K562 (cell line): ENCODE measurements around the gene PARK7. TPM values are rescaled to one million over a fixed set of nuclear protein-coding genes. Genes with fewer than 3 reads are reported as not detected.

ENCODE experiments used
- ATAC-seq: fragments of 200-7000 bp; cut with Tn5 transposase; 3 replicates; pipeline ENCODE4 v1.9.1; 2020; ENCODE audit warnings: moderate library complexity
- BruUV-seq: library from RNA; stranded (reverse); fragments of 400-500 nt; replicated peaks from 2 replicates; lab custom pipeline; 2021; lab: Mats Ljungman, UMichigan
- CTCF ChIA-PET: fragments of 300-600 bp; formaldehyde crosslinking; extraction: SDS; loops from one replicate; lab custom pipeline; 2021; ENCODE audit warnings: low intra/inter-chr PET ratio; lab: Yijun Ruan, JAX
- POLR2A ChIA-PET: fragments of 300-600, 350-650 bp; sonication (Branson Sonifier 250); formaldehyde crosslinking; extraction: SDS; loops from one replicate; lab custom pipeline; 2021; ENCODE audit warnings: antibody characterized with exemption, inconsistent platforms; lab: Yijun Ruan, JAX
- DNase-seq, 4 experiments: peaks; one replicate each; pipeline versions ENCODE4 v3.0.0 to v3.0.0-alpha.2; 2011 to 2018; ENCODE audit warnings: low spot score in 3 of 4, mixed read lengths in 3 of 4; ENCODE audit errors: extremely low read depth in 1 of 4
- FAIRE-seq: peaks from 2 replicates; lab custom pipeline; 2011; peaks lifted over from hg19 to GRCh38; lab: Jason Lieb, UNC
- H2AFZ ChIP-seq: 2 replicates; pipeline ENCODE4 v1.6.0; 2011; ENCODE audit warnings: low read depth, low read length, control low read depth, inconsistent platforms
- H3K27ac ChIP-seq: fragments of 200-600 bp; 3 replicates; pipeline ENCODE4 v1.8.0; 2011; ENCODE audit warnings: low read depth, mild to moderate bottlenecking, control low read depth, inconsistent platforms, low read length, moderate library complexity, mixed read lengths; ENCODE audit errors: extremely low read depth
- H3K27me3 ChIP-seq, 2 experiments: fragments of 300-600 bp in 1 of 2; 2 replicates in 1 of 2; 3 replicates in 1 of 2; pipeline versions ENCODE4 v1.6.0 to v1.8.0; 2011; ENCODE audit warnings: inconsistent platforms in 2 of 2, low read length in 2 of 2, mild to moderate bottlenecking in 1 of 2, mixed read lengths in 1 of 2, moderate library complexity in 1 of 2; ENCODE audit not compliant: control insufficient read depth in 2 of 2, insufficient read depth in 2 of 2
- H3K36me3 ChIP-seq: fragments of 300-600 bp; 3 replicates; pipeline ENCODE4 v1.8.0; 2011; ENCODE audit warnings: mild to moderate bottlenecking, low read length, inconsistent platforms; ENCODE audit not compliant: control insufficient read depth, insufficient read depth
- H3K4me1 ChIP-seq, 2 experiments: fragments of 200-600 bp in 1 of 2; replicated peaks in 1 of 2; 2 replicates in 1 of 2; 3 replicates in 1 of 2; pipeline versions ENCODE4 v1.5.1 to v1.8.0; 2011; ENCODE audit warnings: inconsistent platforms in 2 of 2, low read length in 2 of 2, mild to moderate bottlenecking in 1 of 2, mixed read lengths in 1 of 2, moderate library complexity in 1 of 2; ENCODE audit not compliant: control insufficient read depth in 2 of 2, insufficient read depth in 2 of 2
- H3K4me2 ChIP-seq: 2 replicates; pipeline ENCODE4 v1.6.1; 2011; ENCODE audit warnings: low read length, control low read depth, inconsistent platforms, mixed read lengths; ENCODE audit not compliant: insufficient read depth
- H3K4me3 ChIP-seq: fragments of 200-600 bp; sonication (generic), shearing (Covaris generic); 2 replicates; pipeline ENCODE4 v1.5.1; 2016; ENCODE audit warnings: control low read depth, inconsistent platforms
- H3K79me2 ChIP-seq: fragments of 200-600 bp; 3 replicates; pipeline ENCODE4 v1.8.0; 2011; ENCODE audit warnings: low read length, inconsistent platforms; ENCODE audit not compliant: control insufficient read depth, insufficient read depth
- H3K9ac ChIP-seq, 2 experiments: 2 replicates each; pipeline versions ENCODE4 v1.6.0 to v1.6.1; 2011; ENCODE audit warnings: low read depth in 2 of 2, low read length in 2 of 2, control low read depth in 1 of 2, inconsistent platforms in 1 of 2, mild to moderate bottlenecking in 1 of 2, mixed read lengths in 1 of 2; ENCODE audit not compliant: insufficient read depth in 1 of 2
- H3K9me1 ChIP-seq: one replicate; pipeline ENCODE4 v1.6.0; 2011; ENCODE audit warnings: inconsistent platforms, mild to moderate bottlenecking, low read length, moderate library complexity; ENCODE audit not compliant: control insufficient read depth, insufficient read depth
- H3K9me3 ChIP-seq: replicated peaks from 2 replicates; pipeline ENCODE4 v1.5.1; 2011; ENCODE audit warnings: low read depth, low read length, inconsistent platforms; ENCODE audit not compliant: control insufficient read depth, insufficient read depth
- H4K20me1 ChIP-seq: replicated peaks from 2 replicates; pipeline ENCODE4 v1.6.1; 2011; ENCODE audit warnings: low read length, inconsistent platforms, mixed read lengths; ENCODE audit not compliant: control insufficient read depth, insufficient read depth
- EP400 ChIP-seq: fragments of 450-650 bp; IDR thresholded peaks from 2 replicates; pipeline ENCODE4 v1.6.1; 2017; ENCODE audit warnings: antibody characterized with exemption, mild to moderate bottlenecking, moderate library complexity
- FOS ChIP-seq: IDR thresholded peaks from 3 replicates; pipeline ENCODE4 v1.6.1; 2011; ENCODE audit not compliant: insufficient read length; ENCODE audit errors: extremely low read depth
- FOSL1 ChIP-seq: fragments of 200-800 bp; sonication (Bioruptor generic); conservative IDR thresholded peaks from 2 replicates; pipeline ENCODE4 v1.6.1; 2016; ENCODE audit warnings: missing genetic modification characterization, missing compliant biosample characterization
- HCFC1 ChIP-seq: IDR thresholded peaks from 2 replicates; pipeline ENCODE4 v1.6.1; 2012; ENCODE audit warnings: low read depth, low read length, improper control_type of control experiment
- JUND ChIP-seq, 2 experiments: IDR thresholded peaks; 2 replicates in 1 of 2; 3 replicates in 1 of 2; pipeline ENCODE4 v1.6.1; 2011; ENCODE audit warnings: borderline replicate concordance in 2 of 2, low read depth in 2 of 2, low read length in 2 of 2, improper control_type of control experiment in 1 of 2, missing biosample characterization in 1 of 2, missing genetic modification characterization in 1 of 2, missing genetic modification reagents in 1 of 2
- POU5F1 ChIP-seq: fragments of 150-350 bp; IDR thresholded peaks from 2 replicates; pipeline ENCODE4 v1.6.1; 2014; ENCODE audit warnings: borderline replicate concordance, low read length, low read depth, mild to moderate bottlenecking; ENCODE audit not compliant: partially characterized antibody
- PYGO2 ChIP-seq: fragments of 450-650 bp; IDR thresholded peaks from 2 replicates; pipeline ENCODE4 v1.6.1; 2016; ENCODE audit warnings: mild to moderate bottlenecking, missing genetic modification characterization, moderate library complexity, missing compliant biosample characterization
- SMAD3 ChIP-seq: fragments of 450-650 bp; formaldehyde crosslinking; conservative IDR thresholded peaks from 2 replicates; pipeline ENCODE4 v1.4.0; 2020; ENCODE audit warnings: mild to moderate bottlenecking
- SMARCE1 ChIP-seq: fragments of 450-650 bp; IDR thresholded peaks from 2 replicates; pipeline ENCODE4 v1.7.1; 2016; ENCODE audit warnings: mild to moderate bottlenecking
- SREBF1 ChIP-seq: fragments of 150-350 bp; IDR thresholded peaks from 2 replicates; pipeline ENCODE4 v1.6.1; 2014; ENCODE audit warnings: antibody characterized with exemption, low read depth, low read length, borderline replicate concordance
- TCF7L2 ChIP-seq: fragments of 150-350 bp; IDR thresholded peaks from 2 replicates; pipeline ENCODE4 v1.6.1; 2016; ENCODE audit warnings: low read depth, mild to moderate bottlenecking, low read length, moderate library complexity
- ZNF384 ChIP-seq: IDR thresholded peaks from 2 replicates; pipeline ENCODE4 v1.6.1; 2012; ENCODE audit warnings: low read depth, low read length, improper control_type of control experiment
- ZNF695 ChIP-seq: fragments of 450-650 bp; formaldehyde crosslinking; IDR thresholded peaks from 2 replicates; pipeline ENCODE4 v1.4.0; 2020; ENCODE audit warnings: mild to moderate bottlenecking, moderate library complexity
- ZNF778 ChIP-seq: fragments of 450-650 bp; formaldehyde crosslinking; IDR thresholded peaks from 2 replicates; pipeline ENCODE4 v1.4.0; 2020; ENCODE audit warnings: mild to moderate bottlenecking, moderate library complexity
- WGBS: fragments of 100-300 bp; shearing (Covaris generic); methylation state at CpG from one replicate; pipeline ENCODE4 v1.1.6; 2016; ENCODE audit warnings: low coverage, mixed read lengths; ENCODE audit not compliant: insufficient coverage; ENCODE audit errors: missing lambda C conversion rate; 5-methylcytosine and 5-hydroxymethylcytosine counted together
- in situ Hi-C: fragments of 300-500 bp; cut with MboI; formaldehyde crosslinking; loops from 4 replicates; pipeline ENCODE4 v1.15.0; 2018; ENCODE audit warnings: inconsistent platforms, mixed read lengths
- intact Hi-C: fragments of 100-400 bp; cut with micrococcal nuclease; formaldehyde crosslinking; loops from 2 replicates; pipeline ENCODE4 v1.14.2; 2022
- polyA plus RNA-seq, 8 experiments: library from polyadenylated mRNA; depleted of rRNA in 4 of 8; stranded (reverse) in 5 of 8; unstranded in 3 of 8; fragments of >200 nt; fragmentation: Nextera tagmentation in 2 of 8; fragmentation: Illumina TruSeq in 1 of 8; extraction: Ambion mirVana in 2 of 8; extraction: Trizol in 1 of 8; gene quantifications; 2 replicates each; pipeline versions ENCODE4 v1.2.1 to v1.2.3, GENCODE V29; 2011 to 2014; ENCODE audit warnings: inconsistent platforms in 1 of 8, missing spikeins in 1 of 8
- total RNA-seq, 7 experiments: library from RNA; depleted of rRNA in 6 of 7; stranded (reverse); fragments of >200 nt in 6 of 7; fragmentation: Illumina TruSeq in 2 of 7; extraction: Trizol in 2 of 7; gene quantifications; 2 replicates each; pipeline versions ENCODE4 v1.2.1 to v1.2.3, GENCODE V29; 2011 to 2021; ENCODE audit warnings: low replicate concordance in 1 of 7
- TF ChIP-seq, protein P1 (sequence below): fragments of 250-450 bp; sonication (Bioruptor Pico); IDR thresholded peaks from 2 replicates; pipeline ENCODE4 v1.5.0; 2020; ENCODE audit warnings: mild to moderate bottlenecking, borderline replicate concordance
- TF ChIP-seq, protein P2 (sequence below): fragments of 150-350 bp; IDR thresholded peaks from 2 replicates; pipeline ENCODE4 v1.6.1; 2014; ENCODE audit warnings: low read depth, mild to moderate bottlenecking, low read length, borderline replicate concordance

PARK7 gene
- total and polyA plus RNA-seq, 9 of the 15 experiments (the other 6 are each of a cell fraction or from before 2014, with no cell fraction given): 374 to 1,298 (median 484) TPM

DNA sequence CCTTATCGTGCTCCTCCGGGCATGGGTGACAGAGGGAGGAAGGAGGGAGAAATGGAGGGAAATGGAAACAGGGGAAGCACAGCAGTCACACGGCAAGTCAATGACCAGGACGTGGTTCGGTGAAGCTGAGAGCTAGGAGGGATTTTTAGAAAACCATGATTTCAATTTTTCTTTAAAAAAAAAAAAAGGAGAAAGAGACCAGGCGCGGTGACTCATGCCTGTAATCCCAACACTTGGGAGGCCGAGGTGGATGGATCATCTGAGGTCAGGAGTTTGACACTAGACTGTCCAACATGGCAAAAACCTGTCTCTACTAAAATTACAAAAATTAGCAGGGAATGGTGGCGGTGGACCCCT lies 20.1 kb upstream of the PARK7 start:
- Histone ChIP-seq H3K9ac (peak overlapping the region in 1 of 2 experiments; percentile 31; a peak in 1 of 4 replicates), H3K9me1 (no peaks in the 10 kb centered on the region), H3K4me2 (peak overlapping the region; percentile 40), H3K27ac (no peak overlapping the region; the same call in 2 of the 3 replicates), H4K20me1 (peaks cover 5% of the 10 kb centered on the region), H3K4me3 (no peak overlapping the region), H3K79me2 (no peaks in the 10 kb centered on the region), H3K36me3 (no peaks in the 10 kb centered on the region), H3K9me3 (no peaks in the 10 kb centered on the region), H2AFZ (no peak overlapping the region), H3K4me1 (peaks cover 11 to 14% of the 10 kb centered on the region in 2 experiments), H3K27me3 (peaks cover 51 to 61% of the 10 kb centered on the region in 2 experiments)
- ChIA-PET POLR2A (interaction anchor here (0.6 to 2.2 kb wide), 3 partner anchors 8 to 133 kb away, joined by 3 to 5 read pairs (median 4); partner anchors contain the start of gene PARK7), CTCF (interaction anchor here (0.8 kb wide), 1 partner anchor 821 kb away, joined by 3 read pairs; no protein-coding TSS in a partner anchor)
- peak; percentile 9; the same call in 1 of the 3 replicates for ATAC-seq
- 0% methylated on average over 7 of the region's 9 CpGs for WGBS
- intact Hi-C loops: no loop called here
- FAIRE-seq: no peak
- BruUV-seq: no TSS peak
- peak in 1 of 4 experiments; percentile 29 for DNase-seq
- in situ Hi-C loops: no loop called here
- TF ChIP-seq ZNF384 (peak; percentile 74), SMAD3 (CRISPR knock-in tag) (no peak), EP400 (no peak), ZNF778 (no peak), TCF7L2 (no peak), SREBF1 (no peak), ZNF695 (CRISPR knock-in tag) (no peak), HCFC1 (no peak), POU5F1 (no peak), PYGO2 (tag) (no peak), FOSL1 (peak; percentile 72; the same call in 1 of the 2 replicates), SMARCE1 (peak; percentile 28; the same call in 1 of the 2 replicates), FOS (no peak), JUND (IDR thresholded peaks at IDR 0.05; ENCODE audit: borderline replicate concordance, low read depth, low read length) (peak; percentile 66; the same call in 1 of the 2 replicates), JUND (tag; IDR thresholded peaks at IDR 0.05; ENCODE audit: borderline replicate concordance, low read depth, low read length) (0 out of 3 replicates have a peak, but pooled peaks have one; percentile 8)
- TF ChIP-seq, protein P1, sequence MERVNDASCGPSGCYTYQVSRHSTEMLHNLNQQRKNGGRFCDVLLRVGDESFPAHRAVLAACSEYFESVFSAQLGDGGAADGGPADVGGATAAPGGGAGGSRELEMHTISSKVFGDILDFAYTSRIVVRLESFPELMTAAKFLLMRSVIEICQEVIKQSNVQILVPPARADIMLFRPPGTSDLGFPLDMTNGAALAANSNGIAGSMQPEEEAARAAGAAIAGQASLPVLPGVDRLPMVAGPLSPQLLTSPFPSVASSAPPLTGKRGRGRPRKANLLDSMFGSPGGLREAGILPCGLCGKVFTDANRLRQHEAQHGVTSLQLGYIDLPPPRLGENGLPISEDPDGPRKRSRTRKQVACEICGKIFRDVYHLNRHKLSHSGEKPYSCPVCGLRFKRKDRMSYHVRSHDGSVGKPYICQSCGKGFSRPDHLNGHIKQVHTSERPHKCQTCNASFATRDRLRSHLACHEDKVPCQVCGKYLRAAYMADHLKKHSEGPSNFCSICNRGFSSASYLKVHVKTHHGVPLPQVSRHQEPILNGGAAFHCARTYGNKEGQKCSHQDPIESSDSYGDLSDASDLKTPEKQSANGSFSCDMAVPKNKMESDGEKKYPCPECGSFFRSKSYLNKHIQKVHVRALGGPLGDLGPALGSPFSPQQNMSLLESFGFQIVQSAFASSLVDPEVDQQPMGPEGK (CRISPR knock-in tag): no peak
- TF ChIP-seq, protein P2, sequence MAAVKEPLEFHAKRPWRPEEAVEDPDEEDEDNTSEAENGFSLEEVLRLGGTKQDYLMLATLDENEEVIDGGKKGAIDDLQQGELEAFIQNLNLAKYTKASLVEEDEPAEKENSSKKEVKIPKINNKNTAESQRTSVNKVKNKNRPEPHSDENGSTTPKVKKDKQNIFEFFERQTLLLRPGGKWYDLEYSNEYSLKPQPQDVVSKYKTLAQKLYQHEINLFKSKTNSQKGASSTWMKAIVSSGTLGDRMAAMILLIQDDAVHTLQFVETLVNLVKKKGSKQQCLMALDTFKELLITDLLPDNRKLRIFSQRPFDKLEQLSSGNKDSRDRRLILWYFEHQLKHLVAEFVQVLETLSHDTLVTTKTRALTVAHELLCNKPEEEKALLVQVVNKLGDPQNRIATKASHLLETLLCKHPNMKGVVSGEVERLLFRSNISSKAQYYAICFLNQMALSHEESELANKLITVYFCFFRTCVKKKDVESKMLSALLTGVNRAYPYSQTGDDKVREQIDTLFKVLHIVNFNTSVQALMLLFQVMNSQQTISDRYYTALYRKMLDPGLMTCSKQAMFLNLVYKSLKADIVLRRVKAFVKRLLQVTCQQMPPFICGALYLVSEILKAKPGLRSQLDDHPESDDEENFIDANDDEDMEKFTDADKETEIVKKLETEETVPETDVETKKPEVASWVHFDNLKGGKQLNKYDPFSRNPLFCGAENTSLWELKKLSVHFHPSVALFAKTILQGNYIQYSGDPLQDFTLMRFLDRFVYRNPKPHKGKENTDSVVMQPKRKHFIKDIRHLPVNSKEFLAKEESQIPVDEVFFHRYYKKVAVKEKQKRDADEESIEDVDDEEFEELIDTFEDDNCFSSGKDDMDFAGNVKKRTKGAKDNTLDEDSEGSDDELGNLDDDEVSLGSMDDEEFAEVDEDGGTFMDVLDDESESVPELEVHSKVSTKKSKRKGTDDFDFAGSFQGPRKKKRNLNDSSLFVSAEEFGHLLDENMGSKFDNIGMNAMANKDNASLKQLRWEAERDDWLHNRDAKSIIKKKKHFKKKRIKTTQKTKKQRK: no peak
